ENCODE measurements around the gene INSYN2B. TPM values are rescaled to one million over a fixed set of nuclear protein-coding genes. Genes with fewer than 3 reads are reported as not detected.

The INSYN2B gene
- total RNA-seq (2014; rRNA removed; shearing (Covaris generic)) (4.4 TPM in 1 of 2 replicates, not detected in the other), polyA plus RNA-seq (2016; fragmentation: Nextera tagmentation; extraction: Ambion mirVana) (not detected in 2 replicates)
- long read RNA-seq, result 0 reads

DNA sequence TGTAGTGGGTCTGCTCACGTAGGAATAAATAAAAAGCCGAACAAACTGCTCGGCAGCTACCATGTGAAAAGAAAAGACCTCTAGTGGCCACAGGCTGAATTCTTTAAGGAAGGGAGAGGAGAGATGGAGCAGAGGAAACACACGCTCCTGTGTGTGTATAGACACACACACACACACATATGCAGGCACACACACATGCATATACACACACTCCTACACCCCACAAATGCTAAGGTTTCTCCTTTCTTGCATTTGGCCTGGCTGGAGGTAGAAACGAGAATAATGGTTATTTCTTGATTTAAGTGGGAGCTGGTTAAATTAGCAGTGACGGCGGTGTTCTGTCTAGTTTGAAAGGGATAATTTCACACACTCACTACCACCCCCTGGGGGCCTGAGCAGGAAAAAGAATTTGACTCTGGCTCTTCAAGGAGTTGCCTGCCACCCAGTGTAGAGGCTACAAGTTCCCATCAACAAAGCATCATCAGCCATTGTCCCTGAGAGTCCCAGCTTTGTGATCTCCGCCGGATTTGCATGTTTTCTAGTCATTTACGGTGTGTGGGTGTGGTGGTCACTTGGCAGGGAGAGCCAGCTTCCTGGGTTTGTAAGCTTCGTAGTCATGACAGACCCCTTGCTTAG lies at the start of gene INSYN2B:
TSS of gene INSYN2B (minus strand) at position 78 of the 636 bp plus-strand sequence. CDS start 96,597 bp downstream, outside the sequence.
- no peaks in the 10 kb centered on the region for H3K9me2 ChIP-seq (ENCODE audit: insufficient read depth)
- H3K4me2 ChIP-seq, result peak within 1 kb of the TSS; percentile 74
- H3K79me2 ChIP-seq (replicated peaks; ENCODE audit: insufficient read depth), result no peaks in the 10 kb centered on the region
- H3K4me3 ChIP-seq, result peak within 1 kb of the TSS; percentile 49
- Mint-ChIP-seq H3K4me3 (peak within 1 kb of the TSS; percentile 69), H3K36me3 (ENCODE audit: low read depth) (no peaks in the 10 kb centered on the region), H3K27ac (peak within 1 kb of the TSS; percentile 35; the same call in 1 of the 2 replicates), H3K4me1 (peaks cover 53% of the 10 kb centered on the region), H3K9me3 (no peaks in the 10 kb centered on the region), H3K27me3 (ENCODE audit: insufficient read depth, low read depth, poor library complexity) (peaks cover 14% of the 10 kb centered on the region)
- TF ChIP-seq, protein P1, sequence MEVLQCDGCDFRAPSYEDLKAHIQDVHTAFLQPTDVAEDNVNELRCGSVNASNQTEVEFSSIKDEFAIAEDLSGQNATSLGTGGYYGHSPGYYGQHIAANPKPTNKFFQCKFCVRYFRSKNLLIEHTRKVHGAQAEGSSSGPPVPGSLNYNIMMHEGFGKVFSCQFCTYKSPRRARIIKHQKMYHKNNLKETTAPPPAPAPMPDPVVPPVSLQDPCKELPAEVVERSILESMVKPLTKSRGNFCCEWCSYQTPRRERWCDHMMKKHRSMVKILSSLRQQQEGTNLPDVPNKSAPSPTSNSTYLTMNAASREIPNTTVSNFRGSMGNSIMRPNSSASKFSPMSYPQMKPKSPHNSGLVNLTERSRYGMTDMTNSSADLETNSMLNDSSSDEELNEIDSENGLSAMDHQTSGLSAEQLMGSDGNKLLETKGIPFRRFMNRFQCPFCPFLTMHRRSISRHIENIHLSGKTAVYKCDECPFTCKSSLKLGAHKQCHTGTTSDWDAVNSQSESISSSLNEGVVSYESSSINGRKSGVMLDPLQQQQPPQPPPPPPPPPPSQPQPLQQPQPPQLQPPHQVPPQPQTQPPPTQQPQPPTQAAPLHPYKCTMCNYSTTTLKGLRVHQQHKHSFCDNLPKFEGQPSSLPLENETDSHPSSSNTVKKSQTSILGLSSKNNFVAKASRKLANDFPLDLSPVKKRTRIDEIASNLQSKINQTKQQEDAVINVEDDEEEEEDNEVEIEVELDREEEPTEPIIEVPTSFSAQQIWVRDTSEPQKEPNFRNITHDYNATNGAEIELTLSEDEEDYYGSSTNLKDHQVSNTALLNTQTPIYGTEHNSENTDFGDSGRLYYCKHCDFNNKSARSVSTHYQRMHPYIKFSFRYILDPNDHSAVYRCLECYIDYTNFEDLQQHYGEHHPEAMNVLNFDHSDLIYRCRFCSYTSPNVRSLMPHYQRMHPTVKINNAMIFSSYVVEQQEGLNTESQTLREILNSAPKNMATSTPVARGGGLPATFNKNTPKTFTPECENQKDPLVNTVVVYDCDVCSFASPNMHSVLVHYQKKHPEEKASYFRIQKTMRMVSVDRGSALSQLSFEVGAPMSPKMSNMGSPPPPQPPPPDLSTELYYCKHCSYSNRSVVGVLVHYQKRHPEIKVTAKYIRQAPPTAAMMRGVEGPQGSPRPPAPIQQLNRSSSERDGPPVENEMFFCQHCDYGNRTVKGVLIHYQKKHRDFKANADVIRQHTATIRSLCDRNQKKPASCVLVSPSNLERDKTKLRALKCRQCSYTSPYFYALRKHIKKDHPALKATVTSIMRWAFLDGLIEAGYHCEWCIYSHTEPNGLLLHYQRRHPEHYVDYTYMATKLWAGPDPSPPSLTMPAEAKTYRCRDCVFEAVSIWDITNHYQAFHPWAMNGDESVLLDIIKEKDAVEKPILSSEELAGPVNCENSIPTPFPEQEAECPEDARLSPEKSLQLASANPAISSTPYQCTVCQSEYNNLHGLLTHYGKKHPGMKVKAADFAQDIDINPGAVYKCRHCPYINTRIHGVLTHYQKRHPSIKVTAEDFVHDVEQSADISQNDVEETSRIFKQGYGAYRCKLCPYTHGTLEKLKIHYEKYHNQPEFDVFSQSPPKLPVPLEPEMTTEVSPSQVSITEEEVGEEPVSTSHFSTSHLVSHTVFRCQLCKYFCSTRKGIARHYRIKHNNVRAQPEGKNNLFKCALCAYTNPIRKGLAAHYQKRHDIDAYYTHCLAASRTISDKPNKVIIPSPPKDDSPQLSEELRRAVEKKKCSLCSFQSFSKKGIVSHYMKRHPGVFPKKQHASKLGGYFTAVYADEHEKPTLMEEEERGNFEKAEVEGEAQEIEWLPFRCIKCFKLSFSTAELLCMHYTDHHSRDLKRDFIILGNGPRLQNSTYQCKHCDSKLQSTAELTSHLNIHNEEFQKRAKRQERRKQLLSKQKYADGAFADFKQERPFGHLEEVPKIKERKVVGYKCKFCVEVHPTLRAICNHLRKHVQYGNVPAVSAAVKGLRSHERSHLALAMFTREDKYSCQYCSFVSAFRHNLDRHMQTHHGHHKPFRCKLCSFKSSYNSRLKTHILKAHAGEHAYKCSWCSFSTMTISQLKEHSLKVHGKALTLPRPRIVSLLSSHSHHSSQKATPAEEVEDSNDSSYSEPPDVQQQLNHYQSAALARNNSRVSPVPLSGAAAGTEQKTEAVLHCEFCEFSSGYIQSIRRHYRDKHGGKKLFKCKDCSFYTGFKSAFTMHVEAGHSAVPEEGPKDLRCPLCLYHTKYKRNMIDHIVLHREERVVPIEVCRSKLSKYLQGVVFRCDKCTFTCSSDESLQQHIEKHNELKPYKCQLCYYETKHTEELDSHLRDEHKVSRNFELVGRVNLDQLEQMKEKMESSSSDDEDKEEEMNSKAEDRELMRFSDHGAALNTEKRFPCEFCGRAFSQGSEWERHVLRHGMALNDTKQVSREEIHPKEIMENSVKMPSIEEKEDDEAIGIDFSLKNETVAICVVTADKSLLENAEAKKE (CRISPR knock-in tag; IDR thresholded peaks at IDR 0.05), result 0 out of 2 replicates have a peak, but pooled peaks have one; percentile 39
- no peak for TF ChIP-seq EZH2phosphoT487 (IDR thresholded peaks at IDR 0.05; ENCODE audit: unreplicated experiment)
- TF ChIP-seq, protein P2, sequence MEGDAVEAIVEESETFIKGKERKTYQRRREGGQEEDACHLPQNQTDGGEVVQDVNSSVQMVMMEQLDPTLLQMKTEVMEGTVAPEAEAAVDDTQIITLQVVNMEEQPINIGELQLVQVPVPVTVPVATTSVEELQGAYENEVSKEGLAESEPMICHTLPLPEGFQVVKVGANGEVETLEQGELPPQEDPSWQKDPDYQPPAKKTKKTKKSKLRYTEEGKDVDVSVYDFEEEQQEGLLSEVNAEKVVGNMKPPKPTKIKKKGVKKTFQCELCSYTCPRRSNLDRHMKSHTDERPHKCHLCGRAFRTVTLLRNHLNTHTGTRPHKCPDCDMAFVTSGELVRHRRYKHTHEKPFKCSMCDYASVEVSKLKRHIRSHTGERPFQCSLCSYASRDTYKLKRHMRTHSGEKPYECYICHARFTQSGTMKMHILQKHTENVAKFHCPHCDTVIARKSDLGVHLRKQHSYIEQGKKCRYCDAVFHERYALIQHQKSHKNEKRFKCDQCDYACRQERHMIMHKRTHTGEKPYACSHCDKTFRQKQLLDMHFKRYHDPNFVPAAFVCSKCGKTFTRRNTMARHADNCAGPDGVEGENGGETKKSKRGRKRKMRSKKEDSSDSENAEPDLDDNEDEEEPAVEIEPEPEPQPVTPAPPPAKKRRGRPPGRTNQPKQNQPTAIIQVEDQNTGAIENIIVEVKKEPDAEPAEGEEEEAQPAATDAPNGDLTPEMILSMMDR (conservative IDR thresholded peaks at IDR 0.05; ENCODE audit: low read depth in 2 of 2), result peak; percentile 77 to 84
- TF ChIP-seq CREB1 (CRISPR knock-in tag; IDR thresholded peaks at IDR 0.05; ENCODE audit: low read depth), result peak; percentile 38; the same call in 1 of the 2 replicates
- DNase-seq (ENCODE audit: low spot score), result peak; percentile 96
- no peaks in the 10 kb centered on the region for H4K20me1 ChIP-seq (replicated peaks; ENCODE audit: insufficient read depth)
- H3K27ac ChIP-seq (ENCODE audit: low read depth), result 0 out of 2 replicates have a peak within 1 kb of the TSS, but pooled peaks have one; percentile 33
- no peaks in the 10 kb centered on the region for H3F3A ChIP-seq (replicated peaks; ENCODE audit: low read depth)
- H2AFZ ChIP-seq, result no peak within 1 kb of the TSS
- H3K4me1 ChIP-seq (ENCODE audit: insufficient read depth), result peaks cover 39% of the 10 kb centered on the region
- H3K27me3 ChIP-seq (ENCODE audit: insufficient read depth), result peaks cover 20% of the 10 kb centered on the region
- H3K36me3 ChIP-seq (ENCODE audit: insufficient read depth), result no peaks in the 10 kb centered on the region
- peak; percentile 86 for ATAC-seq
